HEK293 (cell line): ENCODE data around the gene PIP5K1C.

Experiments
- CTCF ChIA-PET: fragments of 350-600 bp; formaldehyde crosslinking; extraction: SDS; loops from one replicate; lab custom pipeline; 2021; ENCODE audit warnings: antibody characterized with exemption; lab: Yijun Ruan, JAX
- POLR2A ChIA-PET: fragments of 300-600 bp; formaldehyde crosslinking; extraction: SDS; loops from one replicate; lab custom pipeline; 2020; ENCODE audit warnings: antibody characterized with exemption, inconsistent platforms; lab: Yijun Ruan, JAX
- H3K27ac ChIP-seq: fragments of 200-500 bp; sonication (Bioruptor generic); 2 replicates; pipeline ENCODE4 v1.5.1; 2014; ENCODE audit warnings: low read depth, low read length, control low read depth, inconsistent platforms; ENCODE audit errors: extremely low read depth
- H3K36me3 ChIP-seq, 2 experiments: fragments of 200-500 bp in 1 of 2; sonication (Bioruptor generic) in 1 of 2; 1 replicate in 1 of 2; 2 replicates in 1 of 2; pipeline ENCODE4 v1.5.1; 2014 to 2017; ENCODE audit warnings: inconsistent platforms in 2 of 2, low read length in 2 of 2; ENCODE audit not compliant: control insufficient read depth in 2 of 2, insufficient read depth in 1 of 2
- H3K4me1 ChIP-seq: fragments of 200-500 bp; sonication (Bioruptor generic); 2 replicates; pipeline ENCODE4 v1.5.1; 2014; ENCODE audit warnings: mild to moderate bottlenecking, low read length, inconsistent platforms; ENCODE audit not compliant: control insufficient read depth, insufficient read depth
- H3K4me3 ChIP-seq: 2 replicates; pipeline ENCODE4 v1.5.1; 2011; ENCODE audit warnings: low read depth, mild to moderate bottlenecking, control low read depth, low read length, moderate library complexity
- H3K9me3 ChIP-seq: fragments of 200-500 bp; sonication (Bioruptor generic); 2 replicates; pipeline ENCODE4 v1.5.1; 2014; ENCODE audit warnings: low read depth, low read length, inconsistent platforms; ENCODE audit not compliant: control insufficient read depth, insufficient read depth
- FEZF1 ChIP-seq: fragments of 450-650 bp; formaldehyde crosslinking; IDR thresholded peaks from 2 replicates; pipeline ENCODE4 v1.5.1; 2016; ENCODE audit warnings: missing biosample characterization, missing genetic modification characterization
- GFI1B ChIP-seq: fragments of 450-650 bp; formaldehyde crosslinking; IDR thresholded peaks from 2 replicates; pipeline ENCODE4 v1.5.1; 2016; ENCODE audit warnings: missing biosample characterization, missing genetic modification characterization
- KLF16 ChIP-seq: fragments of 450-650 bp; formaldehyde crosslinking; IDR thresholded peaks from 2 replicates; pipeline ENCODE4 v1.5.1; 2017; ENCODE audit warnings: missing biosample characterization, missing genetic modification characterization
- KLF17 ChIP-seq: fragments of 450-650 bp; formaldehyde crosslinking; IDR thresholded peaks from 2 replicates; pipeline ENCODE4 v1.5.1; 2016; ENCODE audit warnings: missing biosample characterization, missing genetic modification characterization
- KLF9 ChIP-seq: fragments of 450-650 bp; formaldehyde crosslinking; IDR thresholded peaks from 2 replicates; pipeline ENCODE4 v1.5.1; 2016; ENCODE audit warnings: missing biosample characterization, missing genetic modification characterization, low read depth
- MEIS1 ChIP-seq: sonication (generic); formaldehyde crosslinking; IDR thresholded peaks from 2 replicates; pipeline ENCODE4 v1.8.1; 2022; ENCODE audit warnings: missing genetic modification reagents, mild to moderate bottlenecking, borderline replicate concordance
- PBX3 ChIP-seq: sonication (generic); formaldehyde crosslinking; IDR thresholded peaks from 2 replicates; pipeline ENCODE4 v1.8.1; 2022; ENCODE audit warnings: mild to moderate bottlenecking, moderate library complexity, missing genetic modification reagents
- SALL2 ChIP-seq: fragments of 450-650 bp; formaldehyde crosslinking; IDR thresholded peaks from 2 replicates; pipeline ENCODE4 v1.5.0; 2017; ENCODE audit warnings: missing biosample characterization, mild to moderate bottlenecking, missing genetic modification characterization, borderline replicate concordance
- SCRT1 ChIP-seq: fragments of 450-650 bp; formaldehyde crosslinking; IDR thresholded peaks from 2 replicates; pipeline ENCODE4 v1.5.1; 2016; ENCODE audit warnings: missing biosample characterization, missing genetic modification characterization, borderline replicate concordance
- SP2 ChIP-seq: fragments of 450-650 bp; formaldehyde crosslinking; IDR thresholded peaks from 2 replicates; pipeline ENCODE4 v1.5.1; 2016; ENCODE audit warnings: missing biosample characterization, missing genetic modification characterization
- SP3 ChIP-seq: fragments of 450-650 bp; formaldehyde crosslinking; IDR thresholded peaks from 2 replicates; pipeline ENCODE4 v1.5.1; 2016; ENCODE audit warnings: missing biosample characterization, missing genetic modification characterization
- TCF7L2 ChIP-seq: IDR thresholded peaks from 2 replicates; pipeline ENCODE4 v1.6.1; 2011; ENCODE audit warnings: low read depth, mild to moderate bottlenecking, inconsistent platforms, low read length, moderate library complexity, borderline replicate concordance
- ZBTB20 ChIP-seq: fragments of 450-650 bp; formaldehyde crosslinking; IDR thresholded peaks from 2 replicates; pipeline ENCODE4 v1.5.1; 2016; ENCODE audit warnings: missing biosample characterization, missing genetic modification characterization
- ZBTB21 ChIP-seq: fragments of 450-650 bp; formaldehyde crosslinking; IDR thresholded peaks from 2 replicates; pipeline ENCODE4 v1.5.1; 2017; ENCODE audit warnings: missing biosample characterization, missing genetic modification characterization
- ZBTB49 ChIP-seq: fragments of 450-650 bp; formaldehyde crosslinking; IDR thresholded peaks from 2 replicates; pipeline ENCODE4 v1.5.1; 2016; ENCODE audit warnings: missing biosample characterization, missing genetic modification characterization, low read depth
- ZIC2 ChIP-seq: fragments of 450-650 bp; formaldehyde crosslinking; IDR thresholded peaks from 2 replicates; pipeline ENCODE4 v1.5.1; 2016; ENCODE audit warnings: missing biosample characterization, missing genetic modification characterization
- ZNF138 ChIP-seq: fragments of 450-650 bp; formaldehyde crosslinking; IDR thresholded peaks from 2 replicates; pipeline ENCODE4 v1.5.1; 2016; ENCODE audit warnings: missing biosample characterization, missing genetic modification characterization, borderline replicate concordance
- ZNF148 ChIP-seq: fragments of 450-650 bp; formaldehyde crosslinking; IDR thresholded peaks from 2 replicates; pipeline ENCODE4 v1.5.0; 2017; ENCODE audit warnings: missing biosample characterization, missing genetic modification characterization, borderline replicate concordance
- ZNF155 ChIP-seq: fragments of 450-650 bp; formaldehyde crosslinking; IDR thresholded peaks from 2 replicates; pipeline ENCODE4 v1.5.1; 2016; ENCODE audit warnings: missing biosample characterization, missing genetic modification characterization
- ZNF157 ChIP-seq: fragments of 450-650 bp; formaldehyde crosslinking; IDR thresholded peaks from 2 replicates; pipeline ENCODE4 v1.5.1; 2016; ENCODE audit warnings: missing biosample characterization, missing genetic modification characterization
- ZNF2 ChIP-seq: fragments of 450-650 bp; formaldehyde crosslinking; IDR thresholded peaks from 2 replicates; pipeline ENCODE4 v1.5.1; 2016; ENCODE audit warnings: missing biosample characterization, missing genetic modification characterization
- ZNF335 ChIP-seq: fragments of 450-650 bp; formaldehyde crosslinking; conservative IDR thresholded peaks from 2 replicates; pipeline ENCODE4 v1.5.1; 2016; ENCODE audit warnings: missing biosample characterization, missing genetic modification characterization
- ZNF341 ChIP-seq: fragments of 450-650 bp; formaldehyde crosslinking; IDR thresholded peaks from 2 replicates; pipeline ENCODE4; 2016; ENCODE audit warnings: low read depth, missing biosample characterization, missing genetic modification characterization
- ZNF416 ChIP-seq: fragments of 450-650 bp; formaldehyde crosslinking; IDR thresholded peaks from 2 replicates; pipeline ENCODE4 v1.5.1; 2016; ENCODE audit warnings: missing biosample characterization, missing genetic modification characterization
- ZNF433 ChIP-seq: fragments of 450-650 bp; formaldehyde crosslinking; IDR thresholded peaks from 2 replicates; pipeline ENCODE4 v1.5.1; 2016; ENCODE audit warnings: missing biosample characterization, missing genetic modification characterization, low read depth
- ZNF48 ChIP-seq: fragments of 450-650 bp; formaldehyde crosslinking; IDR thresholded peaks from 2 replicates; pipeline ENCODE4 v1.5.1; 2016; ENCODE audit warnings: missing biosample characterization, missing genetic modification characterization
- ZNF571 ChIP-seq: fragments of 450-650 bp; formaldehyde crosslinking; IDR thresholded peaks from 2 replicates; pipeline ENCODE4 v1.5.0; 2017; ENCODE audit warnings: missing biosample characterization, missing genetic modification characterization
- ZNF645 ChIP-seq: fragments of 450-650 bp; formaldehyde crosslinking; IDR thresholded peaks from 2 replicates; pipeline ENCODE4; 2016; ENCODE audit warnings: missing biosample characterization, missing genetic modification characterization
- ZNF660 ChIP-seq: fragments of 450-650 bp; IDR thresholded peaks from 2 replicates; pipeline ENCODE4 v1.5.1; 2018; ENCODE audit warnings: missing biosample characterization, mild to moderate bottlenecking, missing genetic modification characterization
- ZNF677 ChIP-seq: fragments of 450-650 bp; IDR thresholded peaks from 2 replicates; pipeline ENCODE4 v1.5.0; 2018; ENCODE audit warnings: missing biosample characterization, mild to moderate bottlenecking, missing genetic modification characterization, moderate library complexity
- ZNF791 ChIP-seq: fragments of 450-650 bp; formaldehyde crosslinking; IDR thresholded peaks from 2 replicates; pipeline ENCODE4 v1.5.1; 2016; ENCODE audit warnings: missing biosample characterization, missing genetic modification characterization
- ZSCAN16 ChIP-seq: fragments of 450-650 bp; formaldehyde crosslinking; IDR thresholded peaks from 2 replicates; pipeline ENCODE4 v1.5.1; 2016; ENCODE audit warnings: missing biosample characterization, missing genetic modification characterization

PIP5K1C gene

GRCh38 chr19:3606174-3606689 is 94.0 kb downstream of the PIP5K1C start (continued):
- TF ChIP-seq SP2 (tag by site-specific recombination) (peak; percentile 54), KLF9 (peak; percentile 22; the same call in 1 of the 2 replicates), ZSCAN16 (tag by site-specific recombination) (no peak), SP3 (no peak), SALL2 (tag by site-specific recombination) (no peak), ZBTB49 (tag by site-specific recombination) (no peak), PBX3 (CRISPR knock-in tag) (no peak), ZNF335 (tag by site-specific recombination) (peak; percentile 39; the same call in 1 of the 2 replicates), FEZF1 (no peak), ZNF48 (tag by site-specific recombination) (no peak), ZNF148 (tag by site-specific recombination) (no peak), ZIC2 (tag by site-specific recombination) (peak; percentile 93), ZNF677 (tag by site-specific recombination) (no peak)

- no peaks in the 10 kb centered on the region for H3K9me3 ChIP-seq
- POLR2A ChIA-PET, result no interaction called here
- H3K27ac ChIP-seq, result no peak overlapping the region
- H3K4me3 ChIP-seq, result peak overlapping the region; percentile 51; the same call in 1 of the 2 replicates
- peaks cover 0 to 8% of the 10 kb centered on the region in 2 experiments; a peak in 2 of 3 replicates for H3K36me3 ChIP-seq
- CTCF ChIA-PET, result no interaction called here
- H3K4me1 ChIP-seq, result peaks cover 3% of the 10 kb centered on the region; the same call in 1 of the 2 replicates
- TF ChIP-seq ZNF433 (tag by site-specific recombination), result no peak
- no peak for TF ChIP-seq GFI1B (tag by site-specific recombination)
- no peak for TF ChIP-seq TCF7L2
- peak; percentile 82; the same call in 1 of the 2 replicates for TF ChIP-seq ZNF2
- no peak for TF ChIP-seq KLF17 (tag by site-specific recombination)
- no peak for TF ChIP-seq ZNF645
- TF ChIP-seq ZBTB20 (tag by site-specific recombination), result no peak
- no peak for TF ChIP-seq MEIS1 (CRISPR knock-in tag)
- TF ChIP-seq KLF16 (tag by site-specific recombination), result no peak
- no peak for TF ChIP-seq ZNF571 (tag by site-specific recombination)
- TF ChIP-seq ZNF157 (tag by site-specific recombination), result 0 out of 2 replicates have a peak, but pooled peaks have one; percentile 22
- TF ChIP-seq ZNF155 (tag by site-specific recombination), result peak; percentile 29; the same call in 1 of the 2 replicates
- no peak for TF ChIP-seq ZNF341 (tag by site-specific recombination)
- TF ChIP-seq ZNF791 (tag by site-specific recombination), result no peak
- no peak for TF ChIP-seq ZNF138
- no peak for TF ChIP-seq ZBTB21 (tag by site-specific recombination)
- peak; percentile 74; the same call in 1 of the 2 replicates for TF ChIP-seq SCRT1 (tag by site-specific recombination)
- no peak for TF ChIP-seq ZNF660
- TF ChIP-seq ZNF416 (tag by site-specific recombination), result no peak
These were observed 94.5 kb downstream of the PIP5K1C start for GRCh38 chr19:3605770-3606169.
